Measurements from ENCODE around the gene PCBP3.

GRCh38 chr21:45603481-45603880 is 40.0 kb upstream of the PCBP3 start:
- TF ChIP-seq TCF7L2 (IDR thresholded peaks at IDR 0.05; ENCODE audit: low read depth, low read length) = no peak
- TF ChIP-seq CTCF (IDR thresholded peaks at IDR 0.05) = no peak

Measured in Panc1 (cell line).